Hematopoietic multipotent progenitor cell (in vitro differentiated cells): ENCODE results near the gene LHFPL5. TPM values are rescaled to one million over a fixed set of nuclear protein-coding genes. Genes with fewer than 3 reads are reported as not detected.

ENCODE experiments used
- DNase-seq, 3 donors: peaks; one replicate each; pipeline ENCODE4 v3.0.0-alpha.2; 2011 to 2015; ENCODE audit warnings: low read depth in 2 of 3, low spot score in 2 of 3
- total RNA-seq: library from RNA; depleted of rRNA; stranded (reverse); fragments of >200 nt; gene quantifications from one replicate; pipeline ENCODE4 v1.2.3, GENCODE V29; 2012

The LHFPL5 gene
- not detected for total RNA-seq

GRCh38 chr6:35804996-35805736 is at the start of gene LHFPL5:
TSS of gene LHFPL5 (plus strand) at chr6:35805352. CDS start at chr6:35805671, 319 bp downstream.
- peak; percentile 16 to 61 (median 41) for DNase-seq

DNA sequence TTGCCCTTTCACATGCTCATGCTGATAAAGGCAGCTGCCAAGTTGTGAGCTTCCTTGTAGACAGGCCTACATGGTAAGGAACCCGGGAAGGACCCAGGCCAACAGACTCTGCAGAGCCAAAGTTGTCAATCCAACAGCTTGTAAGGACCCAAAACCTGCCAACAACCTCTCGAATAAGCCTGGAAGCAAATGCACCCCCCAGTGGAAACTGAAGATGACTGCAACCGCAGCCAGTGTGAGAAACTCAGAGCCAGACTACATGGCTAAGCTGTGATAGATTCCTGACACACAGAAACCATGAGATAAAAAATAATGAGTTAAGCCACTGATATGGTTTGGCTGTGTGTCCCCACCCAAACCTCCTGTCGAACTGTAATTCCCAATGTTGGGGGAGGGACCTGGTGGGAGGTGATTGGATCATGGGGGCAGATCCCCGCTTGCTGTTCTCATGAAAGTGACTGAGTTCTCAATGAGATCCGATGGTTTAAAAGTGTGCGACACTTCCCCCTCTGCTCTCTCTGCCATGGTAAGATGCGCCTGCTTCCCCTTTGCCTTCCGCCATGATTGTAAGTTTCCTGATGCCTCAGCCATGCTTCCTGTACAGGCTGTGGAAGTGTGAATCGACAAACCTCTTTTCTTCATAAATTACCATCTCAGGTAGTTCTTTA is 47.6 kb upstream of the LHFPL5 start:
- DNase-seq: peak in 1 of 3 donors; percentile 51

DNA sequence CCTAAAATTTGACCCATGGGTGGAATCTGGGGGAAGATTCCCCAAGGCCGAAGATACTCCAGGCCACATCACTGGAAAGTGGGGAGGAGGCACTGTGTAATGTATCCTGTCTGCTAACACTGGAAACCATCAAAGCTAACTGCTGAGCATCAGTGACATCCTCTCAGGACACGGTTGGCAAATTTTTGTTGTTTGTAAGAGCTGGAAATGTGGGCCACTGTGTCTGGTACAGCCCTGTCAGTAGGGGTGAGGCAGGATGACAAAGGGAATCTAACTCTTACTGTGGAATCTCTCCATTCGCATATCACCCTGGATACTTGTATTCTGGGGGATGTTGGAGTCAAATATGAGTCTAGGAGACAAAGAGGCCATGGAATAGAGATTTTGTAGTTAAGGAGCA is 45.7 kb upstream of the LHFPL5 start:
- DNase-seq: no peak

DNA sequence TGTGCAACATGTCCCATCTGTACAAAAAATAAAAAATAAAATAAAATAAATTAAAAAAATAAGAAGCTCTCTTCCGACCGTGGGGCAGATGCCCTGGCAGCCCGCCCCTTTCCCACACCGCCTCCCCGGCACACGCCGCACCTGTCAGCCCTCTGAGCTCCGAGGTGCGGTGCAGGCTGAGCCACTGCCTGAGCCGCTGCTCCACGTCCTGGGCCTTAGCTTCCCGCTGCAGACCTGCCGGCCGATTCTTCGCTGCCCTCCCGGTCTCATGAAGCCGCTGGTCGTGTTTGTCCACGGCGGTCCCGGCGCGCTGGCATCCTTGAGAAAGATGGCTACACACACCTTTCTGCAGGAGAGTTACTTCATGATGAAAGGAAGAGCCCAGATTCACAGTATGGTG is 39.4 kb upstream of the LHFPL5 start:
- DNase-seq: no peak

GRCh38 chr6:35769211-35769610 is 35.9 kb upstream of the LHFPL5 start:
- DNase-seq: no peak

DNA sequence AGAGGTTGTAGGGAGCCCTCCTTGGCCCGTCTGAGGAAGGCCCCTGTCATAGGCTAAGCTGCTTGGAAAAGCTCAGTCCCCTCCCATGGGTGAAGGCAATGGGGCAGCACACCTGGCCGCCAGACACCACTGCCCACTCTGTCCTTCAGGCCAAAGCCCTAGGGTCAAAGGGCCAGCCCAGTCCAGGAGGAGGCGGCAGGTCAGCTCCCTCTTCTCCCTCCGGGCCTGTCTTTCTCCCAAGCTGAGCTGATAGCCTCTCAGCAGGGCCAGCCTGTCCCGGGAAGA is 33.9 kb upstream of the LHFPL5 start:
- no peak for DNase-seq

DNA sequence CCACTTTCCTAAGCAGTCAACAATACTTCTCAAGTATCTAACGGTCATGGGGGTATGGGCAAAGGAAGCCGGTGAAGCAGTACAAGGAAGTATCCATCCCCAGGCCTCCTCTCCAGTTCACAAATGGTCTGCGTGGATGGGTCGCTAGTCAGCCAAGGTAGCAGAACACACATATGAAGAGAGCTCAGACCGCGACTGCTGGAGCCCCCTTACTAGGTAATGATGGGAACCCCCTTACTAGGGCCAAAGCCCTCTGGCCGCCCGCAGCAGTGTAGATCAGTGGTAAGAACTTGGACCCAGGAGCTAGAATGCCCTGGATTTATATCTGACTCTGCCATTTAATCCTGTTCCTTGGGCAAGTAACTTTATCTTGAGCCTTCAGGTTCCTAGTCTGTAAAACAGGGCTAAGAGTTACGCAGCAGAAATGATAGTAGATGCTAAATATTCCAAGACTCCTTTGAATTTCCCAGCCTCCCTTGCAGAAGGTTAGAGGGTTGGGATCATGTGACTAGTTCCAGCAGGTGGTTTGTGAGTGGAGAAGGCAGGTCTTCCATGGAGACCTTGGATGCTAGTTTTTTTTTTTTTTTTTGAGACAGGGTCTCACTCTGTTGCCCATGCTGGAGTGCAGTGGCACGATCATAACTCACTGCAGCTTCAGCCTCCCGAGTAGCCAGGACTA is 30.9 kb upstream of the LHFPL5 start:
- no peak for DNase-seq

DNA sequence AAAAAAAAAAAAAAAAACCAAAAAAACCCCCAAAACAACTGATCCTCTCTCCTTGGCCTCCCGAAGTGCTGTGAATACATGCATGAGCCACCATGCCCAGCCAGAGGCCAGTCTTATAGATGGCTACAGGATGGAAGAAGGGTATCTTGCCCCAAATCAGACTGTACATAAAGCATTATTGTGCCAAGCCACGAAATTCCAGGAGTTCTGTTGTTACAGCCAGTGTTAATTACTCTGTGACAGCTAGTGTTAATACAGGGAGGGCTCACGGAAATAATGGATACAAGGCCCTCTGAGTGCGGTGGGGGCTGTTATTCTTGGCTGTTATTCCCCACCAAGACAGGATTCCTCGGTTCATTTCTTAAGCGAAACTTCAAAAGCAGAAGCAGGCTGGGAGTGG is 30.1 kb upstream of the LHFPL5 start:
- no peak for DNase-seq

DNA sequence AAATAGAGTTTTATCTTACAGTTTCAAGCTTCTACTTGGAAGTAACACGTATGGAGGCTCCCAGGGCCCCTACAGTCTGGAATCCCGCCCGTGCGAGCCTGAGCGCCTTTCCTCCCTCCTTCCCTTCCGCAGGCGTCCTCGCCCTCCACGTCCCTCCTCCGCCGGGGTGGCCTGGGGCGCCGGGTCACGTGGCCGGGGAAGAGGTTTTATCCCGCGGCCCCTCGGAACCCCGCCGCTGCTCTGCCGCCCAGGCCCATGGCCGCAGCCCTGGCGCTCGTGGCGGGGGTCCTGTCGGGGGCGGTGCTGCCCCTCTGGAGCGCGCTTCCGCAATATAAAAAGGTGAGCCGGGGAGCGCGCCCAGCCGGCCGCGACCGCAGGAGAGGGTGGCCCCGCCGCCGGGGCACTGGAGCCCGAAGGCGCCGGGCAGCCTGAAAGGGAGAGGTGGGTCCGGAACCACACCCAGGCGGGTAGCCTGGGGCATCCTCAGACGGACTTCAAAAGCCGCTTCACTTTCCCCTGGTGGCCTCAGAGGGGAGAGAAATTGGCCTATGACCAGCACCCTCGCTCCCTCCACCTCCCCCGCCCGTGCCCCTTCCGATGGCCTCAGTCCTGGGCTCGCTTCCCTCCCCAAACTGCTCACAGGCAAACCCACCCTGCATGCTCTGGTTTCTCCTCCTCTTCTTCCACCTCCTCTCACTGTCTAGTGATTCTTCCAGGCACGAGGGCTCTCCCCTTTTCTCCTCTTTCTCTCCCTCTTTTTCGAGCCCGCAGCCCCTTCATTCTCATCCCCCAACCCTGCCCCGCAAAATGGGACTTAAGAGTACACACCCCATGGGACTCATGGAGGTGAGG is 28.6 kb upstream of the LHFPL5 start, which contains the start of gene CLPSL2:
TSS of gene CLPSL2 (plus strand) at position 235 of the 852 bp plus-strand sequence. CDS start at position 256, 21 bp downstream.
- peak in 1 of 3 donors; percentile 8 for DNase-seq

GRCh38 chr6:35777356-35778102 is 27.6 kb upstream of the LHFPL5 start:
- DNase-seq: no peak

GRCh38 chr6:35778437-35778836 is 26.7 kb upstream of the LHFPL5 start:
- DNase-seq: no peak

- no peak for DNase-seq
Observed at GRCh38 chr6:35780719-35781118, 24.4 kb upstream of the LHFPL5 start, which contains the start of gene CLPSL1. TSS of gene CLPSL1 (plus strand) at chr6:35781019. CDS start at chr6:35781111, 92 bp downstream.

DNA sequence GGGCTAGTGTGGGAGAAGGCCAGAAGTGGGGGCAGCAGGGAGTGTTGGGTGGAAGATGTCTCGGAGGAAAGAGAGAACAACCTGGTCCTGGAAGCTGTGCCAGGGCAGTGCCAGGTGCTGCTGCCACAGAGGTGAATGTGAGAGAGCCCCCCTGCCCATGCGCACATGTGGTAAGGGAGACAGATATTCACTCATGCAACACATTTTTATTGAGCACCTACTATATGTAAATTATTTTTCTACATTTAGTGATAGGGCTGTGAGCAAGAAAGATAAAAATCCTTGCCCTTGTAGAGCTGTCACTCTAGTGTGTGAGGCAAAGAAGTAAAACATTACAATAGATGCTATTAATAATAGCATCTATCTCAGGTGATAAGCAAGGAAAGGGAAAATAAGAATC is 23.9 kb upstream of the LHFPL5 start:
- DNase-seq: no peak

GRCh38 chr6:35782424-35782823 is 22.7 kb upstream of the LHFPL5 start:
- no peak for DNase-seq

DNA sequence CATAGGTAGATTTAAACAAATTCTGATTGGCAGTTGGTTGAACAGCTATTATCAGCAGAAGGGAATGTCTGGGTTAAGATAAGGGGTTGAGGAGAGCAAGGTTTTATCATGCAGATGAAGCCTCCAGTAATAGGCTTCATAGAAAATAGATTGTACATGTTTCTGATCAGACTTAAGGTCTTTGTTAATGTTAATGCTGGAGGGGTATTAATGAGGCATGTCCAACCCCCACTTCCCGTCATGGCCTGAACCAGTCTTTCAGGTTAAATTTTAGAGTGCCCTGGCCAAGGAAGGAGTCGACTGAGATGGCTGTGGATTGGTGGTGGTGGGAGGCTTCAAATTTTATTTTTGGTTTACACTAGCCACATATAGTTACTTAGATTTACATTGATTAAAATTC is 21.0 kb upstream of the LHFPL5 start:
- no peak for DNase-seq

- DNase-seq: no peak
Observed at GRCh38 chr6:35786272-35786671, 18.9 kb upstream of the LHFPL5 start.

DNA sequence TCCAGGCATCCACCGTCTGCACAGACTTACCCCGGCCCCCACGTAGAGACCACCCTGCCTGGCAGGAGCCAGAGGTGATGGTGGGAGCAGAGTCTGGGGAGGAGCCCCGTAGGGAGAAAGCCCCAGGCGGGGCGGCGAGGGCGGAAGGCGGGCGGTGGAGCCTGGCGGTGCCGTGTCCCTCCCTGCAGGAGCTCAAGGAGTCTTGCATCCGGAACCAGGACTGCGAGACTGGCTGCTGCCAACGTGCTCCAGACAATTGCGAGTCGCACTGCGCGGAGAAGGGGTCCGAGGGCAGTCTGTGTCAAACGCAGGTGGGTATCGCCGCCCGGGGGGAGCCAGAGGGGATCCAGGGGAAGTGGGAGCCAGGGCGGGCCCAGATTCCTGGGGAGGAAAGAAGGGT is 18.3 kb upstream of the LHFPL5 start:
- no peak for DNase-seq

DNA sequence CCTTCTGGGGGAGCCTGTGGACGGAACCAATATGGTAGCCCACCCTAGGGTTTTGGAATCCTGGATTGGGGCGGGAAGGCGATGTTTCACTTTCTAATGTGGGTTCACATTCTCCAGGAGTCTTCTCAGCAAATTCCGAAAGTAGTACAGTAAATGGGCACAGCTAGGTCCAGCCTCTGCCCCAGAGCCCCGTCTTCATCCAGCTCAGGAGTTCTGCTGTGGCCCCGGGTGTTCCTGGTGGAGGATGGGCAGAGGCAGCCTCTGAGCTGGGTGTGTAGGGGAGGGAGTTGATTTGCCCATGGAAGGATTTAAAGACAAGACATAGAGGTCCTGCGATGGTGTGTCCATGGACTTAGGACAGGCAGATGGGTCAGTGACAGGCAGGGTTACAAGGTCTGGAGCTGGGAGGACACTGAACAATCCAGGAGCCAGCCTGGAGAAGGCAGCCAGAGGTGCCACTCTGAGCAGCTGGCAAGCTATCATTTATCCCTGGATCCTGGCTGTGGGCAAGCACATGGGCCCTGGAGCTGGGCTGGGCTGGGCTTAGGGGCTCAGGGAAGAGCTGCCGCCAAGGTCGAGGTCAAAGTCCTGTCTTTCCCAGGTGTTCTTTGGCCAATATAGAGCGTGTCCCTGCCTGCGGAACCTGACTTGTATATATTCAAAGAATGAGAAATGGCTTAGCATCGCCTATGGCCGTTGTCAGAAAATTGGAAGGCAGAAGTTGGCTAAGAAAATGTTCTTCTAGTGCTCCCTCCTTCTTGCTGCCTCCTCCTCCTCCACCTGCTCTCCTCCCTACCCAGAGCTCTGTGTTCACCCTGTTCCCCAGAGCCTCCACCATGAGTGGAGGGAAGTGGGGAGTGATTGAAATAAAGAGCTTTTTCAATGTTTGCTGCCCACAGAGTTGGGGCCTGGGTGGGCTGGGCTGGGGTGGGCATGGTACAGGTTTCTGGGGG is 17.6 kb upstream of the LHFPL5 start:
- no peak for DNase-seq

GRCh38 chr6:35788423-35788982 is 16.6 kb upstream of the LHFPL5 start:
- DNase-seq: no peak
